HepG2 (cell line): ENCODE data around the gene GNG3. TPM values are rescaled to one million over a fixed set of nuclear protein-coding genes. Genes with fewer than 3 reads are reported as not detected.
"Not testable (repeated sequence)": the region's sequence is repeated elsewhere in the genome, so short reads cannot be mapped to it uniquely, and the experiment has no call there.

Source experiments
- ATAC-seq: fragments of 200-7000 bp; cut with Tn5 transposase; 3 replicates; pipeline ENCODE4 v1.9.1; 2020; ENCODE audit warnings: mild to moderate bottlenecking, moderate library complexity
- BruUV-seq: library from RNA; stranded (reverse); fragments of 400-500 nt; replicated peaks from 2 replicates; lab custom pipeline; 2021; lab: Mats Ljungman, UMichigan
- CTCF ChIA-PET: fragments of 300-600 bp; formaldehyde crosslinking; extraction: SDS; loops from one replicate; lab custom pipeline; 2021; ENCODE audit warnings: low total read pairs, inconsistent platforms, low intra/inter-chr PET ratio; lab: Yijun Ruan, JAX
- POLR2A ChIA-PET: fragments of 350-600 bp; sonication (Branson Sonifier 250); formaldehyde crosslinking; loops from one replicate; lab custom pipeline; 2020; ENCODE audit warnings: antibody characterized with exemption, inconsistent platforms; lab: Yijun Ruan, JAX
- DNase-seq: peaks from one replicate; pipeline ENCODE4 v3.0.0-alpha.2; 2015; ENCODE audit warnings: low spot score
- FAIRE-seq: peaks from 3 replicates; lab custom pipeline; 2011; peaks lifted over from hg19 to GRCh38; lab: Jason Lieb, UNC
- H2AFZ ChIP-seq: one replicate; pipeline ENCODE4 v1.6.1; 2011; ENCODE audit warnings: low read length, inconsistent platforms
- H3K27ac ChIP-seq: fragments of 300-600 bp; 3 replicates; pipeline ENCODE4 v1.8.0; 2011; ENCODE audit warnings: mixed run types, mild to moderate bottlenecking, mixed read lengths, low read length, inconsistent platforms; ENCODE audit not compliant: insufficient read depth; ENCODE audit errors: extremely low read length
- H3K27me3 ChIP-seq, 2 experiments: fragments of 200-600 bp in 1 of 2; 2 replicates in 1 of 2; 3 replicates in 1 of 2; pipeline versions ENCODE4 v1.6.0 to v1.8.0; 2011; ENCODE audit warnings: low read length in 2 of 2, mild to moderate bottlenecking in 2 of 2, moderate library complexity in 2 of 2, inconsistent platforms in 1 of 2; ENCODE audit not compliant: insufficient read depth in 2 of 2, control insufficient read depth in 1 of 2
- H3K36me3 ChIP-seq, 2 experiments: fragments of 200-600 bp in 1 of 2; replicated peaks in 1 of 2; 2 replicates in 1 of 2; 3 replicates in 1 of 2; pipeline versions ENCODE4 v1.5.1 to v1.8.0; 2011; ENCODE audit warnings: low read length in 2 of 2, inconsistent platforms in 1 of 2; ENCODE audit not compliant: insufficient read depth in 2 of 2, control insufficient read depth in 1 of 2
- H3K4me1 ChIP-seq: 2 replicates; pipeline ENCODE4 v1.5.1; 2012; ENCODE audit warnings: low read length, inconsistent platforms; ENCODE audit not compliant: insufficient read depth
- H3K4me2 ChIP-seq: 2 replicates; pipeline ENCODE4 v1.6.0; 2011; ENCODE audit warnings: low read depth, low read length, inconsistent platforms
- H3K4me3 ChIP-seq, 3 experiments: fragments of 200-600 bp in 1 of 3; sonication (generic), shearing (Covaris generic) in 1 of 3; replicated peaks in 1 of 3; 2 replicates each; pipeline ENCODE4 v1.5.1; 2011 to 2016; ENCODE audit warnings: low read length in 3 of 3, inconsistent platforms in 2 of 3, low read depth in 2 of 3, mild to moderate bottlenecking in 2 of 3, control low read depth in 1 of 3, mixed read lengths in 1 of 3; ENCODE audit not compliant: insufficient read depth in 1 of 3
- H3K79me2 ChIP-seq: one replicate; pipeline ENCODE4 v1.6.1; 2011; ENCODE audit warnings: low read length, inconsistent platforms; ENCODE audit not compliant: insufficient read depth
- H3K9ac ChIP-seq: 2 replicates; pipeline ENCODE4 v1.6.0; 2011; ENCODE audit warnings: mild to moderate bottlenecking, low read depth, low read length, inconsistent platforms; ENCODE audit not compliant: insufficient read depth
- H3K9me3 ChIP-seq: 2 replicates; pipeline ENCODE4 v1.5.1; 2012; ENCODE audit warnings: mild to moderate bottlenecking, low read length
- H4K20me1 ChIP-seq: 2 replicates; pipeline ENCODE4 v1.6.0; 2011; ENCODE audit warnings: inconsistent platforms, mild to moderate bottlenecking, low read length, moderate library complexity; ENCODE audit not compliant: insufficient read depth
- NFRKB ChIP-seq: fragments of 450-650 bp; IDR thresholded peaks from 2 replicates; pipeline ENCODE4 v1.6.1; 2017
- PRDM10 ChIP-seq: sonication (generic); formaldehyde crosslinking; IDR thresholded peaks from 2 replicates; pipeline ENCODE4 v1.4.0; 2020; ENCODE audit warnings: low read depth, missing genetic modification reagents
- ZNF713 ChIP-seq: sonication (generic); formaldehyde crosslinking; IDR thresholded peaks from 2 replicates; pipeline ENCODE4 v1.4.0; 2020; ENCODE audit warnings: mild to moderate bottlenecking, missing genetic modification reagents
- ZNF766 ChIP-seq: sonication (generic); formaldehyde crosslinking; IDR thresholded peaks from 2 replicates; pipeline ENCODE4 v1.5.0; 2020; ENCODE audit warnings: missing genetic modification reagents, borderline replicate concordance
- ZSCAN20 ChIP-seq: sonication (generic); formaldehyde crosslinking; IDR thresholded peaks from 2 replicates; pipeline ENCODE4 v1.4.0; 2020; ENCODE audit warnings: missing genetic modification reagents, mild to moderate bottlenecking, borderline replicate concordance
- WGBS: methylation state at CpG from one replicate; pipeline ENCODE4 v1.1.6; 2017; ENCODE audit warnings: low lambda C conversion rate; 5-methylcytosine and 5-hydroxymethylcytosine counted together
- in situ Hi-C: cut with HindIII; loops from 2 replicates; pipeline ENCODE4 v1.10.0; 2017; ENCODE audit warnings: low pct_unique_long_range_greater_than_20kb; ENCODE audit not compliant: extremely low pct_ligation_motif_present
- intact Hi-C: fragments of 100-400 bp; cut with micrococcal nuclease; formaldehyde crosslinking; loops from one replicate; pipeline ENCODE4 v1.10.0; 2022; ENCODE audit not compliant: unreplicated experiment
- polyA plus RNA-seq, 8 experiments: library from polyadenylated mRNA; depleted of rRNA in 3 of 8; stranded (reverse) in 7 of 8; unstranded in 1 of 8; fragments of >200 nt; fragmentation: Illumina TruSeq in 4 of 8; extraction: Trizol in 4 of 8; gene quantifications; 2 replicates each; pipeline versions ENCODE4 v1.2.1 to v1.2.3, GENCODE V29; 2011 to 2016; ENCODE audit warnings: low read depth in 4 of 8, missing spikeins in 1 of 8, mixed read lengths in 1 of 8; ENCODE audit not compliant: insufficient read depth in 1 of 8
- total RNA-seq, 5 experiments: library from RNA; depleted of rRNA; stranded (reverse); fragments of >200 nt; fragmentation: Illumina TruSeq; extraction: Trizol; gene quantifications; 2 replicates each; pipeline ENCODE4 v1.2.3, GENCODE V29; 2016; ENCODE audit warnings: low read depth in 1 of 5
- TF ChIP-seq, protein P1 (sequence below): sonication (generic); formaldehyde crosslinking; IDR thresholded peaks from 2 replicates; pipeline ENCODE4 v1.4.0; 2020; ENCODE audit warnings: missing genetic modification reagents

Gene GNG3
- total and polyA plus RNA-seq, 2 of the 13 experiments (the other 11 are each of a cell fraction or from before 2014, with no cell fraction given): not detected

GRCh38 chr11:62728171-62728988, 20.9 kb downstream of the GNG3 start, which contains the start of gene TTC9C (continued):
- TF ChIP-seq PRDM10 (CRISPR knock-in tag) (peak; percentile 15; the same call in 1 of the 2 replicates), ZNF713 (CRISPR knock-in tag) (no peak), ZSCAN20 (CRISPR knock-in tag) (0 out of 2 replicates have a peak, but pooled peaks have one; percentile 35), NFRKB (no peak), ZNF766 (no peak)
- TF ChIP-seq, protein P1, sequence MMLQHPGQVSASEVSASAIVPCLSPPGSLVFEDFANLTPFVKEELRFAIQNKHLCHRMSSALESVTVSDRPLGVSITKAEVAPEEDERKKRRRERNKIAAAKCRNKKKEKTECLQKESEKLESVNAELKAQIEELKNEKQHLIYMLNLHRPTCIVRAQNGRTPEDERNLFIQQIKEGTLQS: 0 out of 2 replicates have a peak, but pooled peaks have one; percentile 15

- BruUV-seq, H3K9ac ChIP-seq, H3K9me3 ChIP-seq, CTCF ChIA-PET, H3K36me3 ChIP-seq, in situ Hi-C loops, ATAC-seq, H2AFZ ChIP-seq, DNase-seq, FAIRE-seq, H3K27me3 ChIP-seq, H3K27ac ChIP-seq: not testable (repeated sequence)
- Histone ChIP-seq H4K20me1 (peaks cover 17% of the 10 kb centered on the region), H3K4me1 (peaks cover 18% of the 10 kb centered on the region), H3K4me2 (peak overlapping the region; percentile 91), H3K4me3 (peak overlapping the region in 1 of 3 experiments; percentile 94; a peak in 1 of 6 replicates), H3K79me2 (peaks cover 41% of the 10 kb centered on the region)
- 95% methylated on average over 14 of the region's 14 CpGs for WGBS
- POLR2A ChIA-PET: interaction anchor here (0.9 to 5.7 kb wide), 5 partner anchors 24 to 129 kb away, joined by 3 to 129 read pairs (median 6); partner anchors contain the start of genes MTA2, STX5, TMEM179B and WDR74
- intact Hi-C loops: loop anchor here (5.0 kb wide), 1 partner anchor 132 kb away; no protein-coding TSS in a partner anchor
These were observed 22.6 kb downstream of the GNG3 start for GRCh38 chr11:62730076-62730475.
